HEK293T (cell line): ENCODE data around the gene ADAMTS4.

ENCODE experiments used
- CTCF ChIA-PET: fragments of 350-600 bp; formaldehyde crosslinking; extraction: SDS; loops from one replicate; lab custom pipeline; 2021; ENCODE audit warnings: antibody characterized with exemption, inconsistent platforms; lab: Yijun Ruan, JAX
- POLR2A ChIA-PET: fragments of 350-600 bp; formaldehyde crosslinking; extraction: SDS; loops from one replicate; lab custom pipeline; 2020; ENCODE audit warnings: antibody characterized with exemption, inconsistent platforms; lab: Yijun Ruan, JAX
- DNase-seq: peaks from one replicate; pipeline ENCODE4 v3.0.0; 2012; ENCODE audit warnings: mixed read lengths; ENCODE audit errors: extremely low spot score
- ARNT ChIP-seq: fragments of 450-650 bp; IDR thresholded peaks from 2 replicates; pipeline ENCODE4 v1.6.1; 2017; ENCODE audit warnings: mild to moderate bottlenecking
- BHLHE40 ChIP-seq: fragments of 450-650 bp; IDR thresholded peaks from 2 replicates; pipeline ENCODE4 v1.6.1; 2016; ENCODE audit warnings: mild to moderate bottlenecking, moderate library complexity, borderline replicate concordance
- CTBP1 ChIP-seq: fragments of 450-650 bp; IDR thresholded peaks from 2 replicates; pipeline ENCODE4 v1.6.1; 2016; ENCODE audit warnings: borderline replicate concordance
- ELF4 ChIP-seq: fragments of 450-650 bp; IDR thresholded peaks from 2 replicates; pipeline ENCODE4 v1.6.1; 2017; ENCODE audit warnings: antibody characterized with exemption
- FOXA1 ChIP-seq: fragments of 450-650 bp; IDR thresholded peaks from 2 replicates; pipeline ENCODE4 v1.6.1; 2016; ENCODE audit warnings: mild to moderate bottlenecking
- FOXK2 ChIP-seq: fragments of 450-650 bp; IDR thresholded peaks from 2 replicates; pipeline ENCODE4 v1.6.1; 2016; ENCODE audit warnings: mild to moderate bottlenecking
- FOXM1 ChIP-seq: fragments of 450-650 bp; IDR thresholded peaks from 2 replicates; pipeline ENCODE4 v1.6.1; 2017; ENCODE audit warnings: mild to moderate bottlenecking, borderline replicate concordance
- HDGF ChIP-seq: fragments of 450-650 bp; IDR thresholded peaks from 2 replicates; pipeline ENCODE4 v1.6.1; 2017; ENCODE audit warnings: antibody characterized with exemption, borderline replicate concordance
- L3MBTL2 ChIP-seq: fragments of 450-650 bp; conservative IDR thresholded peaks from 2 replicates; pipeline ENCODE4 v1.6.1; 2016; ENCODE audit warnings: mild to moderate bottlenecking
- LEF1 ChIP-seq: fragments of 450-650 bp; IDR thresholded peaks from 2 replicates; pipeline ENCODE4 v1.6.1; 2017; ENCODE audit warnings: mild to moderate bottlenecking, borderline replicate concordance
- NFRKB ChIP-seq: fragments of 450-650 bp; IDR thresholded peaks from 2 replicates; pipeline ENCODE4 v1.6.1; 2016; ENCODE audit warnings: mild to moderate bottlenecking, moderate library complexity
- SP1 ChIP-seq: fragments of 450-650 bp; IDR thresholded peaks from 2 replicates; pipeline ENCODE4 v1.6.1; 2017
- SUZ12 ChIP-seq: fragments of 450-650 bp; IDR thresholded peaks from 2 replicates; pipeline ENCODE4 v1.6.1; 2016; ENCODE audit warnings: mild to moderate bottlenecking
- TARDBP ChIP-seq: fragments of 450-650 bp; IDR thresholded peaks from 2 replicates; pipeline ENCODE4 v1.6.1; 2016
- ZNF384 ChIP-seq: fragments of 450-650 bp; IDR thresholded peaks from 2 replicates; pipeline ENCODE4 v1.6.1; 2016
- TF ChIP-seq, protein P1 (sequence below): fragments of 450-650 bp; IDR thresholded peaks from 2 replicates; pipeline ENCODE4 v1.6.1; 2016

ADAMTS4 gene, protein sequence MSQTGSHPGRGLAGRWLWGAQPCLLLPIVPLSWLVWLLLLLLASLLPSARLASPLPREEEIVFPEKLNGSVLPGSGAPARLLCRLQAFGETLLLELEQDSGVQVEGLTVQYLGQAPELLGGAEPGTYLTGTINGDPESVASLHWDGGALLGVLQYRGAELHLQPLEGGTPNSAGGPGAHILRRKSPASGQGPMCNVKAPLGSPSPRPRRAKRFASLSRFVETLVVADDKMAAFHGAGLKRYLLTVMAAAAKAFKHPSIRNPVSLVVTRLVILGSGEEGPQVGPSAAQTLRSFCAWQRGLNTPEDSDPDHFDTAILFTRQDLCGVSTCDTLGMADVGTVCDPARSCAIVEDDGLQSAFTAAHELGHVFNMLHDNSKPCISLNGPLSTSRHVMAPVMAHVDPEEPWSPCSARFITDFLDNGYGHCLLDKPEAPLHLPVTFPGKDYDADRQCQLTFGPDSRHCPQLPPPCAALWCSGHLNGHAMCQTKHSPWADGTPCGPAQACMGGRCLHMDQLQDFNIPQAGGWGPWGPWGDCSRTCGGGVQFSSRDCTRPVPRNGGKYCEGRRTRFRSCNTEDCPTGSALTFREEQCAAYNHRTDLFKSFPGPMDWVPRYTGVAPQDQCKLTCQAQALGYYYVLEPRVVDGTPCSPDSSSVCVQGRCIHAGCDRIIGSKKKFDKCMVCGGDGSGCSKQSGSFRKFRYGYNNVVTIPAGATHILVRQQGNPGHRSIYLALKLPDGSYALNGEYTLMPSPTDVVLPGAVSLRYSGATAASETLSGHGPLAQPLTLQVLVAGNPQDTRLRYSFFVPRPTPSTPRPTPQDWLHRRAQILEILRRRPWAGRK

DNA sequence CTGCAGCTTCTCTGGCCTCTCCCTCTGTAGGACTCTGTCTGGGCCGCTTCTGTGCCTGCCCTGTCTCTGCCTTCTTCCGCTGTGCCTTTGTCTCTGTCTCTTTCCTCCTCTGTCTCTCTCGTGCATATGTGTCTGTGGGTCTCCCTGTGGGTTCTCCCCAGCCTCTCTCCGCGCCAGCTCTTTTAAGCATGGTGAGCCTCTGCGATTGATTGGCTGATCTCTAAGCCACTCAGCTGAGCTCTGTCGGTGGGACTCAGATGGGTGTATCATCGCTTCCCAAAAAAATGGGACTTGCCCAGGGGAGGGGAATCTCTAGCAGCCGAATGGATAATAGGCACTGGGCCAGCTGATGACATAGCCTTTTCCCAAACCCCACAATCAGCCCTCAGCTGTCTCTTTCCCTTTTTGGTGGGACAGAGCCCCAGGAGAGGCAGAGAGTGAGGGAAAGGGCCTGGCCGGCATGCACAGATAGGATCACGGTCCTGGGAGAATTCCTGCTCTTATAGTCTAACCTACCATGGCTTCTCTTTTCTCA is at the start of gene ADAMTS4:
Gene ADAMTS4, minus strand, starts transcription at position 158 of the 535 bp plus-strand sequence. CDS start 427 bp downstream, outside the sequence.
- POLR2A ChIA-PET: interaction anchor here (0.7 to 1.5 kb wide), 5 partner anchors 22 to 190 kb away, joined by 3 to 7 read pairs (median 3); partner anchors contain the start of genes B4GALT3 and TOMM40L
- DNase-seq: no peak
- TF ChIP-seq, protein P1, sequence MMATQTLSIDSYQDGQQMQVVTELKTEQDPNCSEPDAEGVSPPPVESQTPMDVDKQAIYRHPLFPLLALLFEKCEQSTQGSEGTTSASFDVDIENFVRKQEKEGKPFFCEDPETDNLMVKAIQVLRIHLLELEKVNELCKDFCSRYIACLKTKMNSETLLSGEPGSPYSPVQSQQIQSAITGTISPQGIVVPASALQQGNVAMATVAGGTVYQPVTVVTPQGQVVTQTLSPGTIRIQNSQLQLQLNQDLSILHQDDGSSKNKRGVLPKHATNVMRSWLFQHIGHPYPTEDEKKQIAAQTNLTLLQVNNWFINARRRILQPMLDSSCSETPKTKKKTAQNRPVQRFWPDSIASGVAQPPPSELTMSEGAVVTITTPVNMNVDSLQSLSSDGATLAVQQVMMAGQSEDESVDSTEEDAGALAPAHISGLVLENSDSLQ: peak; percentile 69; the same call in 1 of the 2 replicates
- TF ChIP-seq BHLHE40 (no peak), FOXM1 (no peak), LEF1 (no peak)
- CTCF ChIA-PET: interaction anchor here (0.5 to 1.7 kb wide), 4 partner anchors 27 to 113 kb away, joined by 3 to 9 read pairs (median 4); partner anchors contain the start of gene TOMM40L

DNA sequence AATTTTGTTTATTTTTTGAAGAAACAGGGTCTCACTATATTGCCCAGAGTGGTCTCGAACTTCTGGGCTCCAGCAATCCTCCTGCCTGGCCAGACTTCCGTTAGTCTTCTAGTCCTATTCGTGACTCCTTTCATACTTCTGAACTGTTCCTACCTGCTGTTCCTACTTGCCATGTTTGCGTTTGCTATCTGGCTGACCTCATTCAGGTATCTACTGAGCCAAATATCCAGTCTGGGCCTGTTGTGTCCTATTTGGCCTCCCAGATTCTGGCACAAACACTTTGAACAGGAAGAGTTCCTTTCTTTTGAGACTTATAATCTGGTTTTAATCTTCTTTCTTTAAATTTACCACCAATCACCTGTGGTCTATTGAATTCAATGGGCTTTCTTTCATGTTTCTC is 46.0 kb upstream of the ADAMTS4 start:
- ChIA-PET POLR2A (no interaction called here), CTCF (no interaction called here)
- no peak for DNase-seq
- TF ChIP-seq ZNF384: no peak
- no peak for TF ChIP-seq TARDBP
- no peak for TF ChIP-seq FOXA1

DNA sequence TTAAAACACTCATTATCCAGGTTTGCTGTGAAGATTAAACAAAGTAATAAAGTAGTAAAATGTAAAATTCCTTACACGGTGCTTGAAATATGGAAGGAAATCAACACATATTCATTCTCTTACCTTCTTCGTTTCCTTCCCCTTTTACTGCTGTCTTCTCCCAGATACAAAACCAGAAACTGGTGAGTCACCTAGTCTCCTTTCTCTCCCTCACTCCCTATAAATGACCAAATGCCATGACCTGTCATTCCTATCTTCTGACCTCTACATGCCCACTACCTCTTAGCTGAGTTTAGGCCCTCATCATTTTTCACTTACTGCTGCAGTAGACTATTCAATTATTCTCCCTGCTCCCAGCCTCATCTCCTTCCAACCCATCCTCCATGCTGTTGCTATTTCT is 43.5 kb upstream of the ADAMTS4 start:
- ChIA-PET POLR2A (no interaction called here), CTCF (no interaction called here)
- TF ChIP-seq, protein P1: no peak
- TF ChIP-seq TARDBP: no peak
- TF ChIP-seq FOXK2: no peak
- no peak for TF ChIP-seq L3MBTL2
- TF ChIP-seq NFRKB: no peak
- TF ChIP-seq ELF4: no peak
- TF ChIP-seq LEF1: no peak
- no peak for TF ChIP-seq HDGF
- no peak for TF ChIP-seq BHLHE40
- no peak for TF ChIP-seq ARNT
- TF ChIP-seq CTBP1: no peak
- no peak for TF ChIP-seq SUZ12
- TF ChIP-seq ZNF384: no peak
- no peak for TF ChIP-seq FOXA1
- TF ChIP-seq FOXM1: no peak
- no peak for DNase-seq

DNA sequence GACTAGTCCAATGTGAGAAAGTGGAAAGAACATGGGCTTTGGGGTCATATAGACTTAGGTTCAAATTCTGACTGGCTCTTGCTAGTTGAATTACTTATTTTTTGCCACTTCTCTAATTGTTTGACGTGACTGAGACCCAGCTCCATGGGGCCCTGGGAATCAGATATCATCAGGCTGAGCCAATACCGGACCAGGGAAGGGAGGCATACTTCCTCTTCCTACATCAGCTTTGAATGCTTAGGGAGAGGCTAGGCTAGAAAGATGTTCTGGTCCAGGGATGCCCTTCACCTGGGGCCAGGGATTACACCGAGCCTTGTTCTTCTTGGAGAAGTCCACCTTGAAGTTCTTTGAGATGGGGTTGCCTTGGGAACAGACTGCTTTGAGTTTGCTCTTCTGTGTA is 42.8 kb upstream of the ADAMTS4 start:
- no peak for TF ChIP-seq NFRKB
- no peak for TF ChIP-seq LEF1
- TF ChIP-seq L3MBTL2: no peak
- no peak for TF ChIP-seq ARNT
- TF ChIP-seq FOXA1: no peak
- no peak for TF ChIP-seq TARDBP
- TF ChIP-seq FOXK2: no peak
- TF ChIP-seq ELF4: no peak
- TF ChIP-seq ZNF384: no peak
- TF ChIP-seq HDGF: no peak
- TF ChIP-seq SUZ12: no peak
- TF ChIP-seq CTBP1: no peak
- no peak for TF ChIP-seq BHLHE40
- TF ChIP-seq, protein P1: no peak
- TF ChIP-seq FOXM1: no peak
- TF ChIP-seq SP1: no peak
- no peak for DNase-seq
- POLR2A ChIA-PET: no interaction called here
- CTCF ChIA-PET: no interaction called here

DNA sequence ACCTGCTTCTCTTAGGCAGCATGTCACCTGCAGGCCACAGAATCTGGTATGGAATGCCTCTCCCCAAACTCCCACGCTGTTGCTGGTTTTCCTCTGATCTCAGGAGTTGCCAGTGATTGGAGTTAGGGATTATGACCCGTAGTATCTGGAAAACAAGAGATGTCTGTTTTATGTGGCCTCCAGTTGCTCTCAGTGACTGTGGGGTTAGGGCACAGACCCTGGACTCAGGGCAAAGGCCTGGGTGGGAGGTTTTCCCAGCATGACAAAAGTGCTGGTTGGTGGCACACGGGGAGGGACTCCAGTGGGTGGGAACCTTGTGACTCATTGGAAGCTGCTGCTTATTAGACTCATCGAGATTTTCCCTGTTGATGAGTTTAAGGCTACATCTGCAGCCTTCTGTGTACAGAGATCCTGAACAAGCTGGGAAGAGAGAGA is 39.2 kb upstream of the ADAMTS4 start, which contains the start of gene NR1I3:
Gene NR1I3, minus strand, starts transcription at position 165 of the 435 bp plus-strand sequence. CDS start 1,638 bp downstream, outside the sequence.
- POLR2A ChIA-PET: interaction anchor here (1.2 kb wide), 1 partner anchor 12 kb away, joined by 3 read pairs; the partner anchor contains the start of gene TOMM40L
- CTCF ChIA-PET: interaction anchor here (0.6 kb wide), 1 partner anchor 40 kb away, joined by 3 read pairs; no protein-coding TSS in a partner anchor
- DNase-seq: no peak
- TF ChIP-seq FOXM1 (no peak), CTBP1 (no peak), SUZ12 (no peak), ELF4 (no peak)
